DMS79 (cell line): ENCODE measurements around the gene ZNF518B.
"Not testable (repeated sequence)": the region's sequence is repeated elsewhere in the genome, so short reads cannot be mapped to it uniquely, and the experiment has no call there.

Experiments used
- DNase-seq: peaks from one replicate; lab custom pipeline; 2025; lab: John Stamatoyannopoulos, UW

The ZNF518B gene

GRCh38 chr4:10456260-10456594, 999 bp downstream of the ZNF518B start:
- no peak for DNase-seq

DNA sequence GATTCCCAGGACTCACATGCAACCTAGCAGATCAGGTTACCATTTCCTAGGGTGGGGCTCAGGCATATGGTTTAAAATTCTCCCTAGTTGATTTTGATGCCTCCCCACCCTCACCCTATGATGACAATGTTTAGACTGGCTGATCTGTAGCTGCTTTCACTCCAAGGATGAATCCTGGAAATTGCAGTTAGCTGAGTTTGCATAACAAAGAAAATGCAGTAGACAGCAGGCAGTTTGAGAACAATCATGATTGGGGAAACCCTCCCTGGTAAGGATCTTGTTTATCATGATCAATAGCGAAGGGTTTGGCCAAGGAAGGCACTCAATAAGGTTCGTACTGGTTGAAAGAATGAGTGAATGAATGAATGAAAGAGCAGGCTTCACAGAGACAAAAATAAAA, 2.1 kb downstream of the ZNF518B start:
- no peak for DNase-seq

DNA sequence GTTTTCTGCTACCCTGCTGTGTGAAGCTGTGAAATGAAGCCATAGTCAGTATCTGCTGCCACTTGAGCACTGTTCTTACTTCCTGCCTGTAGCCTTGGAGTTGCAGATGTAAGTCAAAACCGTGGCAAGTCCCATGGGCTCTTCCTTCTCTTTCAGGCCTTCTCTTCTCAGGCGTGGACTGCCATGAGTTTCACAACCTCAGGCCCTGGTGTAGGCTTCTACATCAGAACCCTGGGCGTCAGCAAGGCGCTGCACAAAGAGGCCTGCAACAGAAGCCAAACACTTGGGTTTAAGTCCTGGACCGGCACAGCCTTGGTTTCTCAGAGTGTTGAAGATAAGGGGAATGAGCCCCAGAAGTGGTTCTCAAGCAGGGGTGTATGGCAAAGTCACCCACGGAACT, 2.5 kb downstream of the ZNF518B start:
- DNase-seq = no peak

DNA sequence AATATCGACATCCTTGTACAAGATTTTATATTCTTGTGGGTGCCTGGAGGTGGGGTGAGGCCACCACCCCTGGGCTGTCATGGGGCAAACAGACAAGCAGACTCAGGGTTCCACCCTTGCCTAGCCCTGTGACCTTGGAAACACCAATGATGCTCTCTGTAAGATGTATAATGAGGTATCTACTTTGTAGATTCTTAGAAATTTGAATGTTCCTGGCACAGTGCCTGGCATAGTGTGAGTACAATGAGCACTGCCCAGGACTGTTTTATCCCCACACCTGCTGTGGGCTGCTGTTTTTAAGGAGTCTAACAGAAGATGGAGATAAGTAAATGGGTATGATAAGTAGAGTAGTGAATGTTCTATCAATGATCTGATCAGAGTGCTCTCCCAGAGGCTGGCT, 3.1 kb downstream of the ZNF518B start:
- no peak for DNase-seq

DNA sequence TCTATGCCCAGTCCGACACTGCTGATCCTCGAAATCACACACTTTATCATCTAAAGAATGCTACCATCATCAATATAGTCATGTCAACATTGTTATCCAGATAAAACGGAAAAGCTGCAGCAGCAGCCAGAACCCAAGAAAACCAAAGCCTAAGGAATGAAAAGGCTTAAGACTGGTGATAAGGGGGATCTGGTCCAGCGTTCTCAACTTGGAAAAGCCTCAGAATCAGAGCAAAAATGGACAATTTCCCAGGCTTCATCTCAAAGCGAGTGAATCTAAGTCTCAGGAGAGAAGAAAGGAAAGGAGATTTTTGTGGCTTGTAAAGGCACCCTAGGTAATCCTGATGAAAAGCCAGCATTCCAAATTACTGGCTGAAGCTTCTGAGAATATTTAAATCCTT, 8.2 kb downstream of the ZNF518B start:
- DNase-seq = no peak

GRCh38 chr4:10442976-10443375, 14.2 kb downstream of the ZNF518B start:
- no peak for DNase-seq

GRCh38 chr4:10441512-10441911, 15.7 kb downstream of the ZNF518B start:
- no peak for DNase-seq

- DNase-seq = no peak
Observed at GRCh38 chr4:10438924-10439323, 18.3 kb downstream of the ZNF518B start.

DNA sequence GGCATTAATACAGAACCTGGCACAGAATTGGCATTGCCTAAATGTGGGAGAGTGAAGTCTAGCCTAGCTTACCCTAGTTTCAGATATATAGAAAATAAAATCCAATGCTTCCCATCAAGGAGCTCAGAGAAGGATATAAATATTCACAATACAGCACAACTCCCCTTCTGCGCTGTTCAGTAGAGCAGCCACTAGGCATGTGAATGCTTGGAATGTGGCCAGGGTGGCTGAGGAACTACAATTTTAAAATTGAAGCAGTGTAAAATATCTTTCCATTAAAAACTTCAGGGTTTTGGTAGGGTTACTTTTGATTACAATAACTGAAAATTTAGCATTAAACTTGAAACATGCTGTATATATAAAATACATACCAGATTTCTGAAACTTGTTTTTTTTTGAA, 19.5 kb downstream of the ZNF518B start:
- DNase-seq = no peak

- DNase-seq = not testable (repeated sequence)
Observed at GRCh38 chr4:10427680-10428079, 29.5 kb downstream of the ZNF518B start.

DNA sequence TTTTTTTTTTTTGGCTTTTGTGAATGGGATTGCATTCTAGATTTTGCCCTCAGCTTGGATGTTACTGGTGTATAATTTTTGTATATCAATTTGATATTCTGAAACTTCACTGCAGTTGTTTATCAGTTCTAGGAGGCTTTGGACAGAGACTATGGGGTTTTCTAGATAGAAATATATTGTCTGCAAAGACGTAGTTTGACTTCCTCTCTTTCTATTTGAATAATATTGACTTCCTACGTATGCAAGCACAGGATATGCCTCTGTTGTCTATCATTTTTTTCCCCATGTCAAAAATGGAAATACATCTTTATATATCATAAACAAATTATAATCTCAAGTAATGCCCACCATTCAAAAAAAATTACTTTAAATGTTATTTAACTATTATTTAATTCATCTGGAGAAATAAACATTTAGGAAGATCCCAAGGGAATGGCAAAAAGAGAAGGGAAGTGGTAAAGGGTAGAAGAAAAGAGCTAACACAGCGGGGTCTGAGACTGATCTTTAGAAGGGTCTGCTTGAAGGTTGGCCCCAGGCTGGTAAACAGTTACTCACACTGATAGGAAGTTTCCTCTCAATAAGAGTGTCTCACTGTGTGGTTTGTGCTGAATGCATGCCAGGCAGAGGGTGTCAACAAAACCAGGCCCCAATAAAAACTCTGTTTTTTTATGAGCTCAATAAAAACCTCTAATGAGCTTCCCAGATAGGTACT, 35.7 kb downstream of the ZNF518B start:
- DNase-seq = no peak

DNA sequence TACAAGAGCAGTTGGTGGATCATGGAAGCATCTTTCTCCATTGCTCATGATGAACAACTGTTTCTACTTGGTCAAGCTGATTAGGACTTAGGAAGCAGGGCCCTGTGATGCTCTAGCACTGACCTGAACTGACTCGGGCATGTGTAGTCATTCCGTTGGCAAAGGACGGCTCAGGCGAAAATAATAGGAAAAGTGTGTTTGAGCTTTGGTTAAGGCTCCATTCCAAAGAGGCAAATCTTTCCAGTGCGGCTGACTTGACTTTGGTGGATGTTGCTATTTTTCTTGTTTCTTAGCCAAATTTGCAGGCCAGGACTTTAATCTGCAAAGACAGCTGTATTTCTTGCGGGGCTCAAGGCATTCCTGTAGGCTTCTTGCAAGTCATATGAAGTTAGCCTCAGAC, 39.5 kb downstream of the ZNF518B start:
- DNase-seq = no peak

DNA sequence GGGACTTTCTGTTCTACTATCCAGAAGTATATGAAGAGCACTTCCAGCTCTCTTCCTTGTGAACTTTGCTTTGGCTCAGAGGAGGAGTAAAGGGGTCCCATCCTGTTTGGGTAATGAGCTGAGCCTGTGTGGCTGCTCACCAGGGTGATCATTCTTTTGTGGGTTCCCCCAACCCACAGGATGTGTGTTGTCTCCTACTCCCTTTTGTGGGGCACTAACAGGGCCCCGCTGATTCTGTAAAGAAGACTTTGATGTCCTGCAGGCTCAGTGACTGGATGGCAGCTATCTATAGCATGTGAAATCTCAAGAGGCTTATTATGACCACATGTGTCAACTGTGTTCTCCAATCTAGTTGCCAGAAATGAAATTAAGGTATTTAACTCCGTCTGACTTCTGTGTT, 40.8 kb downstream of the ZNF518B start:
- DNase-seq = no peak

DNA sequence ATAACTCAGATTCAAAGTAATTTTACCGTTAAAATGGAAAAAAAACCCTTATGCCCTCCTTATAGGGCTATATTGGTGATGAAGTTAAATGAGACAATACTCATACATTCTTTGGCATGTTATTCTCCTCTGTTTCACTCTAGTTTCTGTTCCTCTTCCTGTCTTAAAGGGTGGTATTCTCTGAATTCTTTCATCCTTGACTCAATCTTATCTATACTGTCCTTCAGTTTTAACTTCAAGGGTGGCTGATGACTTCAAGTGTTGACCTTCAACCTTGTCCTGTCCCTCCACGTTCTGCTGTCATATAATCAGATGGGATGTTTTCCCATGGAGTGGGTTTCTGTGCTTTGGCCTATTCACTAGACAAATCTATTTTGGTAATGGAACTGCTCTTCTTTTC, 44.0 kb downstream of the ZNF518B start:
- no peak for DNase-seq

DNA sequence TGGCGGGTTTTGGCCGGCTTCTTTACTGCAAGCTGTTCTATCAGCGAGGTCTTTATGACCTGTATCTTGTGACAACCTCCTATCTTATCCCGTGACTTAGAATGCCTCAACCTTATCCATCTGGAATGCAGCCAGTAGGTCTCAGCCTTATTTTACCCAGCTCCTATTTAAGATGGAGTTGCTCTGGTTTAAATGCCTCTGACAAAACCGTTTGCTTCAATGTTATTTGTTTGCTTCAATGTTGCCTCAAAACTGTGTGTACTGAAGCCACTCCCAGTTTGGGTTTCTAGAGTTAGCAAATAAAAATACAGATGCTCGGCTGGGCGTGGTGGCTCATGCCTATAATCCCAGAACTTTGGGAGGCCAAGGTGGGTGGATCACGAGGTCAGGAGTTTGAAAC, 51.6 kb downstream of the ZNF518B start:
- no peak for DNase-seq

DNA sequence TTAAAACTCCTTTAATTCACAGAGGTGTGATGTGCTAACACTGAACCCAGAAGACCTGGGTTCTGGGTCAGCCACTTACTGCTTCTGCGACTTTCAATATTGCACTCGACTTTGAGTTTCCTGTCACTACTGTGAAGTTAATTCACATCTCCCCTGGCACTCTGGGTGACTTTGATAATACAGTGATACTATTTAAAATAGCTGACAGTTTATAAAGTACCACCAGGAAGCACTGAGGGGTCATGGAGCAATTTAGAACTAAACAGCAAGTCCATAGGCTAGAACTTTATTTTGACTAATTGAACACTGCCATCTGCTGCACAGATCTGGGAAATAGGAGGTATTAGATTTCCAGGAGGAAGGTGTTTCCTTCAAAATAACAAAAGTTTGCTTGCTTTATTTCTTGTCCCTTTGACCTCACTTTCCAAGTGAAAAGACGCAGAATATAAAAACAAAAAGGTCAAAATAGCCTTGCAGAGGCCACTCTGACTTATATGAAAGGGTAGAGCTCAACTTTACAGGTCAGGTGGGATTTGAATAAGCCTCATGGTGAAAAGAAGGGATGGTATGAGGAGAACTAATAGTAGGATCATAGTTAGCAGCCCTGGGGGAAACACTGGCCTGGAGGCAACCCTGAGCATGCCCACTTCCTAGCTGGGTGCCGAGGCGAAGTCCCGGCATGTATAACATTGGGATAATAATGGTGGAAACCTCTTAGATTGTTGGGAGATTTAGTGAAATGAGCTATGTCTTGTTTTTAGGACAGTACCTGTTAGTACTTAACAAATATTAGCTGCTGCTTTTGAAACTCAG, 53.4 kb downstream of the ZNF518B start:
- no peak for DNase-seq

GRCh38 chr4:10395971-10396580, 61.1 kb downstream of the ZNF518B start:
- no peak for DNase-seq
